GM21526 (cell line): ENCODE measurements around the gene ATP6V1G1.

Experiments
- ATAC-seq: cut with Tn5 transposase; IDR thresholded peaks from one replicate; pipeline ENCODE4 v1.9.1; 2021; ENCODE audit warnings: moderate library complexity; ENCODE audit not compliant: unreplicated experiment, low FRiP score

Gene ATP6V1G1

GRCh38 chr9:114608525-114608796, 20.9 kb downstream of the ATP6V1G1 start:
- ATAC-seq = no peak

- peak; percentile 32 for ATAC-seq
Measured at GRCh38 chr9:114611516-114612271, 24.1 kb downstream of the ATP6V1G1 start.

GRCh38 chr9:114612272-114612923, 24.8 kb downstream of the ATP6V1G1 start:
- ATAC-seq = no peak

DNA sequence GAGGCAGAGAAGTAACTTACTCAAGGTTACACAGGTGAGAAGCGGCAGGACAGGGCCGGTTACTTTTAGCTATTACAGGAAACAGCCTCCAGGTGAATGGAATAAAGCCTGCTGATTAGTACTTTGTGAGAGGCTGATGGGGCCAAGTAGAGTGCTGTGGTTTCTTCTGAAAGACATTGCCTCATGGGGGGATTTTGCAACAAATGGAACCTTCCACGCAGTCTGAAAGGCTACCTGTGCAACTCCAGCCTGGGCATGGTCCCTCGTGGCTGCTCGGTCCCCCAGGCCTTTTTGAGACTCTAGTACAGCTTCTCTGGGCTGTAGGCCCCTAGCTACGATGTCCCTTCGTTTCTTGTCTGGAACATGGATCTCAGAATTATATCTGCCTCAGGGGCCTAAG, 25.5 kb downstream of the ATP6V1G1 start:
- ATAC-seq = no peak

DNA sequence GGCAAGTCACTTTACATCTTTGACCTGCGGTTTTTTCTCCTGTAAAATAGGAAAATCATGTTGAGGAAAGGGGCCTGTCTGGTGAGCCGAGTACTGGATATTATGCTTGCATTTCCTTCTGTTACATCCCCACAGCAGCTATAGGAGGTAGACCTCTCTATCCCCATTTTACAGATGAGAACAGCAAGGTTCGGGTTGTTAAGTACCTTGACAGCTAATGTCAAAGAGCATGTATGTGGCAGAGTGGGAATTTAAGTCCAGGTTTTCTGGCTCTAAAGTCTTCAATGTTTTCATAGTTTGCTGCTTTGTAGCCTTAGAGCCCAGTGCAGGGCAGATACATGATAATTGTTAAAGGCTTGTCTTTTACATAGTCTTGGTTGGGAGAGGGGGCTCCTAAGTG, 26.4 kb downstream of the ATP6V1G1 start:
- ATAC-seq = no peak

- no peak for ATAC-seq
Measured at GRCh38 chr9:114614373-114614772, 26.8 kb downstream of the ATP6V1G1 start.

DNA sequence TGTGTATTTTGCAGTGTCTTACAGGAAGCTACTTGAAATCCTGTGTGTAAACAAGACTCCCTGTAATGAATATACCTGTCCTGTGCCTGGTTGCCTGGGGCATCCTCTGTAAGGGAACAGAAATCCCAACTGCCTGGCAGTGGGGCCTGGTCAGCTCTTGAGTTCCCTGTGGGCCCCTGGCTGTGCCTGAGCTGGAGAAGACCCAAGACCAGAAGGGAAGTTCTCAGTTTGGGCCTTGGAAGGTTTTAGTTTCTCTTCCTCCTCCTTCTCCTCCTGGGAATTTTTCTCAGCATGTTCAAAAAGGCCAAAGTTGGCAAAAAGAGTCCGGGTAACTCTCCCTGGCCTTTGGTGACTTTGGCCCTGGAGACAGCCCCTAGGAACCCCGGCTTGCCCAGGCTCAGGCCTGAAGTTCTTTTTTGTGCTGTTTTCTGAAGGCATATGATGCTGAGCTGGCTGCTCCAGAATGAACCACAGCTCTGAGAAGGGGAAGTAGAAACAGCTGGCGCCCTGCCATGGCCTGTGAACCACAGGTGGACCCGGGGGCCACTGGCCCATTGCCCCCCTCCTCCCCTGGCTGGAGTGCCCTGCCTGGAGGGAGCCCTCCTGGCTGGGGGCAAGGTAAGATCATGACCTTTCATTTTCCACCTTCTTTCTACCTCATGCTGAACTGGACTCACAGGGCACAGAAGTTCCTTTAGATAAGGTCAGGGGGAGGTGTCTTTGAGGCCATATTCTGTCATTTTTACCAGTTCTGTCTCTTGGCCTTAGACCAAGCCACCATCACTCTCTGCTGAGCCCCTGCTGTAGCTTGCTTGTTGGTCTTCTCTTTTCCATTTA, 29.3 kb downstream of the ATP6V1G1 start:
- peak; percentile 64 for ATAC-seq

DNA sequence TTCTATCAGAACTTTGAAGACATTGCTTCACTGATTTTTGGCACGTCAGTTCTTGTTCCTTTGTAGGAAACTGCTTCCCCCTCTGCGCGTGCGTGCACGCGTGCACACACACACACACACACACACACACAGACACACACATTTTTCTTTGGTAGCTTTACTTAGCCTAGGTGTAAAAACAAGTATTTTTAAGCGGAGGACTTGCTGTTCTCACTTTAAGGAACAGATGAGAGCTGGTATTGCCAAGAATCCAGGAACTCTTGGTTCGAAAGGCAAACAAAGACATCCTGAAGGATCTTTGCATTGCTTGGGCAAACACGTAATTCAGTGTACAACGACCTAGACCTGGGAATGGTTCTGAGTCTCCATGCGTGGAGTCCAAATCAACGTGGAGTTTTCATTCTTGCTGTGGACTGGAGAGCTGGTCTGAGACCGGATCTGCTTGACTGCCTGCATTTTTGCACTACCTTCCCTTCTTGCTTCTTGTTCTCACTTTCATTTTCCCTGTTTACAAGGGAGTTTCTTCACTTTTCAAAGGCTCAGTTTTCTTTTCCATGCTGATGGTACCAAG, 31.7 kb downstream of the ATP6V1G1 start:
- peak; percentile 54 for ATAC-seq

DNA sequence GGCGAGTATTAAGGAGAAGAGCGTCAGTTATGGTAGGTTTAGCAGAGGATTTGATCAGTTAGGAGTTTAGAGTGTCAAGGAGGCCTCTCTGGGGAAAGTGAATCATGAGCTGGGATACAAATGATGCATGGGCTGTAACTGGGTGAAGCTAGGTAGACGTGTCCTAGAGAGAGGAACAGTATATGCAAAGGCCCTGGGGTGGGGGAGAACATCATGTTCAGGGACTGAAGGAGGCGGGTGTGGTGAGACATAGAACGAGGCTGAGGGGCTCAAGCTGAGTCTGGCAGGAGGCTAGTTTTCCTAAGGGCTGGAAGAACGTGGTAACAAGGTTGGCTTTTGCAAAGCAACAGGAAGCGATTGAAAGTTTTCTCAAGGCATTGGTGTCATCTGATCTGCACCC, 34.0 kb downstream of the ATP6V1G1 start:
- no peak for ATAC-seq

DNA sequence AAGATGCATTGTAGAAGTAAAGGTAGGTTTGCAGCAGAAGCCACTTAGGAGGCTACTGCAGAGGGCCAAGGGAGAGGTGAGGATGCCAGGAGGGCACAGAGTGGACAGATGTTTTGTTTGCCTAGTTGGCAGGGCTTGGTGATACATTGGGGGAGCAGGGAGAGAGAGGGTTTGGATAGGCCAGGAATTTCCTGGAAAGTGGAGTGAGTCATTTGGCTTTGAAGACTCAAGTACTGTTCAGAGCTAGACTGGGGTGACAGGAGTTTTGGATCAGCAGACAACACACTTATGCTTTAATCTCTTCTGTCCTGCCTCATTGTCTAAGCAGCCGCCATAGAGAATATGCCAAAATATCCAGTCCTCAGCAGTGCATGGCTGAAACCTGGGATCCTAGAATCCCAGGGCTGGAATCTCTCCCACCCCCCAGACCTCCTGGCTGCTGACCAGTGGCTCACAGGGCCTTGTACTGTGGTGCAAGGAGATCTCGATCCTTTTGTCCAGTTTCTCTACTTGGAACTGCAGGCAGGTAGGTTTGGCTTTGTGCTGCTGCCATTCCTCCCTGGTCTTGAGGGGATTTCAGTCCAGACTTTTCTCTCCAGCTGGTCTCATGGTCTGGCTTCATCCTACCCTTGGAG, 34.5 kb downstream of the ATP6V1G1 start:
- no peak for ATAC-seq

- ATAC-seq = no peak
Measured at GRCh38 chr9:114624677-114625076, 37.1 kb downstream of the ATP6V1G1 start.

- ATAC-seq = no peak
Measured at GRCh38 chr9:114626415-114627020, 38.9 kb downstream of the ATP6V1G1 start.

GRCh38 chr9:114627553-114627952, 40.0 kb downstream of the ATP6V1G1 start:
- no peak for ATAC-seq

DNA sequence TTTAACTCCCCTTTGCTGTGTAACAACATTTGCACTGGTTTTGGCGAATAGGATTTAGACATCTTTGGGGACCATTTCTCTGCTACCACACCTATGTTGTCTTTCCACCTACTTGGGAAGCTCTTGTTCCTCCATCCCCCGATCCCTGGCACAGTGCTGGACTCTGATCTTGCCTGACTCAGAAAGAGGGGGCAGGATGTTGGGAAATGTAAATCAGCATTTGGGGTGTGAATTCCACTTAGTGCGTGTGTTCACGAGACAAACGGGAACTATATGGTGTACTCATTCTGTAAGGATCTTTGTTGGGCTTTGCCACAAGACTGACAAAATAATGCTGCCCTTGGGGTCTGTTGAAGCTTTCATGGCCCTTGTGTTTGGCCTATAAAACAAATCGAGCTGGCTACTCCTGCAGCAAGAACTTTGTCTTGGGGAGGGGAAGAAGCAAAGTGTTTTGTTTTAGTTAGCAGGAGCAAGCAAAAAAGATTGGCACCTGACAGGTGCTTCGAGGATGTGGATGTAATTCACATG, 42.1 kb downstream of the ATP6V1G1 start:
- ATAC-seq = no peak

- no peak for ATAC-seq
Measured at GRCh38 chr9:114631166-114631565, 43.6 kb downstream of the ATP6V1G1 start.

DNA sequence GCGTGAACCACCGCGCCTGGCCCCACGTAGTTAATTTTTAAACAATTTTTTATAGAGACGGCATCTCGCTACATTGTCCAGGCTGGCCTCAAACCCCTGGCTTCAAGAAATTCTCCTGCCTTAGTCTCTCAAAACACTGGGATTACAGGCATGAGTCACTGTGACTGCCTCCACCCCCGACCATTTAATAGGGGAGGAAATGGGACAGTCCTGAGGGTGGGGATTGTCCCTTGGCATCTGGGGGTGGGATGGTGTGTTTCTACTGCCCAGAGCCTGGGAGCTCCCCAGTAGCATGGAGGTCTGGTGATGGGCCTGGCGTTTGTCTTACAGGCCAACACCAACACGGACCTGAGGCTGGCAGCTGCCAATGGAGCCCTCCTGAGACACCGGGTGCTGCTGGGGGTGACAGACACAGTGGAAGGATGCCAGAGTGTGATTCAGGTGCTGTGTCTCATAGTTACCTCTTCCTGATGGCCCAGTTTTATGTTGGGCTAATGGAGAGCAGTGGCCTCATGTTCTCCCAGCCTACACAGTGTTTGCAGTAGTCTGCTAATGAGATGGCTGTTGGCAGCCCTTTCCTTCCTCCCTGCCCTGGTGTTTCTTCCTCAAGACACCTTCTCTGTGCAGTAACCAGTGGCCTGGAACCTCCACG, 46.0 kb downstream of the ATP6V1G1 start:
- ATAC-seq = no peak

DNA sequence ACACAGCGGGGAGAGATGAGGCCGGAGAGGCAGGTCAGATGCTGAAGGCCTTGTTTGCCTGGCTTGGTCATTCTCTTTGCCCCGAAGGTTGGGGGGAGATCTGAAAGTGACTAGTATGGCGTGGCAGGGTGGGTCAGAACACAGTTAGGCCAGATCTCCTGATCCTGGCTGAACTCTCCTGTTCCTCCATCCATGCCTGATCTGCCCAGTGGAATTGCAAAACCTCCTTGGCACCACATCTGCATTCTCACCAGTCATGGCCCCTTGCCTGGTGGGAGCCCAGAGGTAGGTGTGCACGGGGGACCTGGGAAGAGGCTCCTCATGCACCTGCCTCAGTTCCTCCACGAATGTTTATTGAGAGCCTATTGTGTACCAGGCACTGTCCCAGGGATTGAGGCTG, 46.8 kb downstream of the ATP6V1G1 start:
- ATAC-seq = no peak

- no peak for ATAC-seq
Measured at GRCh38 chr9:114638404-114638803, 50.8 kb downstream of the ATP6V1G1 start.

GRCh38 chr9:114641967-114642366, 54.4 kb downstream of the ATP6V1G1 start:
- ATAC-seq = no peak

- no peak for ATAC-seq
Measured at GRCh38 chr9:114643001-114643400, 55.4 kb downstream of the ATP6V1G1 start.
